Measurements from ENCODE around the gene GRM8.
"Not testable (repeated sequence)": the region's sequence is repeated elsewhere in the genome, so short reads cannot be mapped to it uniquely, and the experiment has no call there.

- not testable (repeated sequence) for TF ChIP-seq POLR2AphosphoS5 (IDR thresholded peaks at IDR 0.05); CTCF (IDR thresholded peaks at IDR 0.05; ENCODE audit: poor library complexity, severe bottlenecking); SMC3 (conservative IDR thresholded peaks at IDR 0.05; ENCODE audit: poor library complexity); EZH2 (IDR thresholded peaks at IDR 0.05; ENCODE audit: borderline replicate concordance, insufficient read depth, low read length, poor library complexity, severe bottlenecking)
Observed at GRCh38 chr7:126882730-126883129, 370.0 kb downstream of the GRM8 start.

Measured in neural cell (in vitro differentiated cells).